NCI-H1417 treated with DMSO at 0.1 percent for 48 hours (cell line): Measurements from ENCODE around the gene PPP1R3F.

Source experiments
- DNase-seq: peaks from one replicate; lab custom pipeline; 2025; lab: John Stamatoyannopoulos, UW

The PPP1R3F gene, protein sequence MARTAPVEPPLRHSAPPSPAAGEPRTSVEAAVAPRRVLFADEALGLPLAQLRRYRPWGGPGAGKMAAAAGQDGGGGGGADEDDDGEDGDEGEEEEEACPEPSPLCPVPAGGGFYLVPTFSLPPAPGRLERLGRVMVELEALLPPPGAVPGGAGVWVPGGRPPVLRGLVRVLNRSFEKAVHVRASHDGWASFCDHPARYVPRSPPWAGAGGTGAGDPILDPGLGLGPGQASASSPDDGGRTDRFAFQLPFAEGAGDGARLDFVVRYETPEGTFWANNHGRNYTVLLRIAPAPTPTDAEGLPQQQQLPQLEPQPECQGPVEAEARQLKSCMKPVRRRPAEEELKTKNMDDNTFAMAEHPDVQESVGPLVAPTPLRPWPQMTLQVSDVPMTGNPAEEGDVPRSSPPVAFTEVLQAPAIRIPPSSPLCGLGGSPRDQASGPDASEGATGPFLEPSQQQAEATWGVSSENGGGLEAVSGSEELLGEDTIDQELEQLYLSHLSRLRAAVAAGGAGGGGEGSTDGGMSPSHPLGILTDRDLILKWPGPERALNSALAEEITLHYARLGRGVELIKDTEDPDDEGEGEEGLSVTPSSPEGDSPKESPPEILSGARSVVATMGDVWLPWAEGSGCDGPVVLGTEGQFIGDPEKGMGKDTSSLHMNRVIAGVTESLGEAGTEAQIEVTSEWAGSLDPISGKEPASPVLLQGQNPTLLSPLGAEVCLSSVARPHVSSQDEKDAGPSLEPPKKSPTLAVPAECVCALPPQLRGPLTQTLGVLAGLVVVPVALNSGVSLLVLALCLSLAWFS

DNA sequence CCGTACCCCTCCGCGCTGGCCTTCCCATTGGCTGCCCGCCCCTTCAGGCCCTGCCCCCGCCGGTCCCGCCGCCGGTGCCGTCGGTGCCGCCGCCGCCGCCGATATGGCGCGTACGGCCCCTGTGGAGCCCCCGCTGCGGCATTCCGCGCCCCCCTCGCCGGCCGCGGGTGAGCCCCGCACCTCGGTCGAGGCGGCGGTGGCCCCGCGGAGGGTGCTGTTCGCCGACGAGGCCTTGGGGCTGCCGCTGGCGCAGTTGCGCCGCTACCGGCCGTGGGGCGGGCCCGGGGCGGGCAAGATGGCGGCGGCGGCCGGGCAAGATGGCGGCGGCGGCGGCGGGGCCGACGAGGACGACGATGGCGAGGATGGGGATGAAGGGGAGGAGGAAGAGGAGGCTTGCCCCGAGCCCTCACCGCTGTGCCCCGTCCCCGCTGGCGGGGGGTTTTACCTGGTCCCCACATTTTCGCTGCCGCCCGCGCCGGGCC is at the start of gene PPP1R3F:
PPP1R3F (plus strand) TSS at position 27 of the 482 bp plus-strand sequence; CDS start at position 104, 77 bp downstream.
- no peak for DNase-seq

DNA sequence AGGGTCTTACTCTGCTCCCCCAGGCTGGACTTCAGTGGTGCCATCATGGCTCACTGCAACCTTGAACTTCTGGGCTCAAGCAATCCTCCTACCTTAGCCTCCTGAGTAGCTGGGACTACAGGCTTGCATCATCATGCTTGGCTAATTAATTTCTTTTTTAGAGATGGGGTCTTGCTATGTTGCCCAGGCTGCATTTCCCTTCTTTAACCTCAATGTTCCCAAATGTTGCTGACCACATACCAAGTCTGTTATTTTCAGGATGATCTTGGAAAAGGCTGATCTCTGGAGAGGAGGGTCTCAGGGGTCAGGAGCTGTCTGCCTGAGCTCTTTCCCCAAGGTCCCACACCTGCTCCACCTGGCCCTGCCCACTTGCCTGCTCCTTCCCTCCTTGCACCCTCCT is 49.5 kb upstream of the PPP1R3F start:
- no peak for DNase-seq

DNA sequence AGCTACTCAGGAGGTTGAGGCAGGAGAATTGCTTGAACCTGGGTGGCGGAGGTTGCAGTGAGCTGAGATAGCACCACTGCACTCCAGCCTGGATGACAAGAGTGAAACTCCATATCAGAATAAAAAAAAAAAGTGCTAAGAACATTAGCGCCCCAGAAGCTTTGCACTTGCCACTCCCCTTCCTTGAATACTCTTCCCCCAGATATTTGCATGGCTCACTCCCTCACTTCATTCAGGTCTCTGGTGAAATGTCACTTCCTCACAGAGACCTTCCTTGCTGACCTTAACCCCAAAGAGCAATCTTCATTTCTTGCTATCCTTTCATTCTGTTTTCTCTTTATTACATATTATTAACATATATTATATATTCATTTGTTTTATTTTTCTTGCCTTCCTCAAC is 47.7 kb upstream of the PPP1R3F start:
- no peak for DNase-seq

DNA sequence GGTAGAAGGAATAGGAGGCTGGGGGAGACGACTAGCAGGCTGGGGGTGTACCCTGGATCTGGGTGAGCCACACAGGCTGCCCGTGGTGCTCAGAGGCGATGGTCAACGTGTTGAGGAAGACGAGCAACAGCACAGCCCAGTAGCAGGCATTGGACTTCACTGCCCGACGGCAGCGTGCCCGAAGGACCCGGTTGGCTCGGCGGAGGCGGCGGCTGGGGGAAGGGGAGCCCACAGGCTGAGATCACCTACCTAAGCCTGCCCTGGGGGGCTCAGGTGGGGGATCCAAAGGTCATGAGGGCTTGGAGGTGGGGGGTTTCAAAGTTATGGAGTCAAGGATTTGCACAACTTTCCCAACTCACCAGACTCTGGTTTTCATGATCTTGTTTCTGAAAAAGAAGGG is 43.7 kb upstream of the PPP1R3F start:
- DNase-seq, result no peak

DNA sequence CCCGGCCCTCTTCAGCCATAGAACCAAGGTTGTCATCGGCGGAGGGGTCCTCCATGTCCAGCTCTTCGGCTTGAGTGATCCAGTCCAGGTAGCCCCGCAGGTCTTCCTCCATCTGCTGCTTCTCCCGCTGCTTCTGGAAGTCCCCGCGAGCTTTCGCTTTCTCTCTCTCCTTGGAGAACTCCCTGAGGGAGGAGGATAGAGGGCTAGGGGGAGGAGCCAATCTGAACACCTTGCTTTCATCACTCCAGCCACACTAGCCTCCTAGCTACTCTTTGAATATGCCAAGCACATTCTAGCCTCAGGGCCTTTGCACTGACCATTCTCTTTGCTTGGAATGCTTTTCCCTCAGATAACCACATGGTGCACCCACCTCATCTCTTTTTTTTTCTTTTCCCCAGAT is 42.6 kb upstream of the PPP1R3F start:
- no peak for DNase-seq

DNA sequence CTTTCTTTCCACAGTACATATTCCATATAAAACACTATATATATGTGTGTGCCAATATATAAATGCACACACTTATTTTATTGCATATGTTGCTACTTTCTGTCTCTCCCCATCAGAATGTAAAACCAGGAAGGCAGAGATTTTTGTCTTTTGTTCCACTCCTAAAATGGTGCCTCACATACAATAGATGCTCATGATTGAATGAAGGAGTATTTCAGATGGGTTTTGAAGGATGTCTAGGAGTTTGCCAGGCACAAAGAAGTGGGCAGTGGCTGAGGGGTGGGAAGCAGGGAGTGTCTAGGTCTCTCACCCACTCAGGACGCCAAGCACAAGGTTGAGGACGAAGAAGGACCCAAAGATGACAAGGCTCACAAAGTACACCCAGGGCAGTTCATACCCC is 41.9 kb upstream of the PPP1R3F start:
- DNase-seq, result no peak

DNA sequence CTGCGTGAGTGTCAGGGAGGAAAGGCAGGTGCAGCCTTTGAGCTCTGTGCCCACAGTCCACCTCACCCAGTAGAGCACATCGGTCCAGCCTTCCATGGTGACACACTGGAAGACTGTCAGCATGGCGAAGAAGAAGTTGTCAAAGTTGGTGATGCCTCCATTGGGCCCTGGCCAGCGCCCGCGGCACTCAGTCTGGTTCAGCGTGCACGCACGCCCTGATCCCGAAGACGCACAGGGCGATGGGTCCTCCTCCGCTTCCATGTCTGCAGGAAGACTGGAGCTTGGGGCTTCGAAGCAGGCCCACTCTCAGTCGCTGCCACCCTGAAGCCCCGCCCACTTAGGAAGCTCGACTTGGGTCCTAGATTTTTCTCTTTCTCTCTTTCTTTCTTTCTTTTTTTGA is 41.4 kb upstream of the PPP1R3F start:
- DNase-seq, result no peak

DNA sequence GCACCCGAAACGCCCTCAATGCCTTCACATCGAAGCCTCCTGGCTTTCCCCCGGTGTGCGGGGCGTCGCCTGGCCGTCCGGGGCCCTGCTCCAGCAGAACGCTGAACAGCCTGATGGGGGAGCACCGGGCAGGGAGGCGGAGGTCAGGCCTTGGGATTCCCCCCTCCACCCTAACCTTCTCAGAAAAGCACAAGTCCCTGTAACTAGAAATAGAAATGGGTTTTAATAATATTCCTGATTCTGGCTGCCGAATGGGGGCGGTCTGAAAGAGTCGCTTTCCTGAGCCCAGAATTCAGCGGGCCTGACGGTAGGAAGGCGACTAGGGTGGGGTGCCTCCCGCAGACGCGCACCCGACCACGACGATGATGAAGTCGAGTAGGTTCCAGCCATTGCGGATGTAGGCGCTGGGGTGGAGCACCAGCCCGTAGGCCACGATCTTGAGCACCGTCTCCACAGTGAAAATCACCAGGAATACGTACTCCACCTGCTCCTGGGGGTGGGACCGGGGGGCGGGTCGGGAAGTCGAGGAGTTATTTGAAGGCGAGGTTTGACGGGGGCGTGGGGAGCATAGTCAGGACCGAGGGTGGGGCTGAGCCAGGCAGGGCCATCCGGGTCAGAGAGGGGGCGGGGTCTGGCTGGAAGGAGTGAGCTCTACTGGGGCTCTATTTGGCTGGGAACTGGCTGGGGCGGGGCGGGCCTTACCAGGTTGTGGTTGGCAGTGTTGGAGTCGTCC is 38.9 kb upstream of the PPP1R3F start:
- no peak for DNase-seq

DNA sequence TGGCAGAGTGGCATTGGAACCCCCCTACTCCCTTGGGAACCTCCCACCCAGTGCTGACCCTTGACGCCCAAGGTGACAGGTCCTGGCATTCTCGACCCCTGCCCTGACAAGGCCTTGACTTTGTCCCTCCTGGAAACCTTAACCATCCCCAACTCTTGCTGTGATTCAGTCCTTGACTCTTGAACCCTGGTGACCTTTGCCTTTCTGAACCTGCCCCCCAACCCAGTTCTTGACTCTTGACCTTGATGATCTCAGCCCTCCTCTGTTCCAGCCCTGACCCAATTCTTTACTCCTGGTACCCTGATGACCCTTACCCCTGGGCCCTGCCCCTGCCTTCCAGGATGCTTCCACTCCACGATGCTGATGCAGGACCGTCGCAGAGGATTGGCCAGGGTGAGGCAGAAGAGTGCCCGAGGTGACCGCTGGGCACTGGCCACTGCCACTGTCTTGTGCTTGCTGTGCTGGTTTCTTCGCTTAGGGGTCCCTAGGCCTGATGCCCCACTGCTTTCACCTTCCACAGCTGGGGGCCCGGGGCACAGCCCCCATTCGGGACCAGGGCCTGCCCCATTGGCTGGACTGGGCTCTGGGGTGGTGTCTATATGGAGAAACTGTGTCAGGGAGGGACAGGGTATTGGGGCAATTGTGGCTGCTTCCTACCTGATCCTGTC is 38.1 kb upstream of the PPP1R3F start:
- no peak for DNase-seq

DNA sequence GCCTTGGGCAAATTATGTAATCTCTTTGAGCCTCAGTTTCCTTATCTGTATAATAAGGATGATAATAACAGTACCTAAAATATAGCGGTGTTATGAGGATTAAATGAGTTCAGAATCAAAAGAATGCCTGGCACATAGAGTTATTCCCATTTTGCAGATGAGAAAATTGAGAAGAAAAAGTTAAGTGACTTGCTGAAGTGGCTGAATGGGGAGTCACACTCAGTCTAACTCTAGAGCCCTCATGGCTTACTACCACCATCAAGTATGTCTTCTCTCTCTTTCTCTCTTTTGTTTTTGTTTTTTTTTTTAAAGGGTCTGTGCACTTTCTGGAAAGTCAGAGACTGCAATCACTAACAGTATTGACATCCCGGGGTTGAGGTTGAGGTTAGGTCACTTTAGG is 37.1 kb upstream of the PPP1R3F start:
- DNase-seq, result no peak

DNA sequence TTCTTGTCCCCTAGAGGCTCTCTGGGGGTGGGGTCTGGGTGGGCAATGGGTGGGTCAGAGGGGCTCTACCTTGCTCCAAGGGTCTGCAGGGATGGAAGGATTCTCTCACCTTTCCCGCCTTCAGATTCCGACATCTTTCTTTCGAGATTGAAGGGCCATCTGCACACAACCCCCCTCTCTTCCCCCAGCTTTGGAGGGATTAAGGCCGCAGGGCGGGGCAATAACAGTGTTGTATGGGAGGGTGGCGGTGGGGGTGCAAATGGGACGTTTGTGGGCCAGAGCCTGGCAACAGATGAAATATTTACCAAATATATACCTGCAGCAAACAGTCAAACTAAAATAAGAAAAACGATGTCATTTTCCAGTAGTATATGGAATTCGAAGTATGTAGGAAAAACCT is 36.4 kb upstream of the PPP1R3F start, which contains the start of gene CACNA1F:
CACNA1F (minus strand) TSS at position 165 of the 400 bp plus-strand sequence; CDS start at position 134, 31 bp downstream.
- no peak for DNase-seq

DNA sequence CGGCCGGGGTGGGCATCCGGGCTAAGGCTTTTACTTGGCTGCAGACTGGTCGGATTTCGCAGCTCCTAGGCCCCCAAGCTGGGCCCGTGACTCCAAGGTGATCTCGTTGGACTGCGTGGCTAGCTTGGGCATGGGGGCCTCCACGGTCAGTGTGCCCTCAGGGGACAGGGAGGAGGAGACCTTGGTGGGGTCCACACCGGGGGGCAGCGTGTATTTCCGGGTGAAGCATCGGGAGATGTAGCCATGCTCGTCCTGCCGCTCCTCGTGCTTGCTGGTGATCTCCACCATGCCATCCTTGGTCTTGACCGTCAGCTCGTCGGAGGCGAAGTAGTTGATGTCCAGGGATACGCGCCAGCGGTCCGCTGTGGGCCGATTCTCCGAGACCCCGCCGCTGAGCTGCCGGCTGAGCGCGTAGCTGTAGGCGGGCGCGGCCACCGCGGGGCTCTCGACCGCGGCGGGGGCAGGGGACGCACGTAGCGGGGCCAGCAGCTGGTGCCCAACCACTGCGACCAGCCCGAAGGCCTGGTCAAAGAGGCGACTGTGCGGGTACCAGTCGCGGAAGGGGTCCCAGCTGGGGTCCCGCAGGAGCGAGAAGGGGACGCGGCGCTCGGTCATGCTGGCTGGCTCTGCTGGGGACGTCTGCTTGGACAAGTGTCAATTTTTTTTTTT is 35.6 kb upstream of the PPP1R3F start:
- no peak for DNase-seq

DNA sequence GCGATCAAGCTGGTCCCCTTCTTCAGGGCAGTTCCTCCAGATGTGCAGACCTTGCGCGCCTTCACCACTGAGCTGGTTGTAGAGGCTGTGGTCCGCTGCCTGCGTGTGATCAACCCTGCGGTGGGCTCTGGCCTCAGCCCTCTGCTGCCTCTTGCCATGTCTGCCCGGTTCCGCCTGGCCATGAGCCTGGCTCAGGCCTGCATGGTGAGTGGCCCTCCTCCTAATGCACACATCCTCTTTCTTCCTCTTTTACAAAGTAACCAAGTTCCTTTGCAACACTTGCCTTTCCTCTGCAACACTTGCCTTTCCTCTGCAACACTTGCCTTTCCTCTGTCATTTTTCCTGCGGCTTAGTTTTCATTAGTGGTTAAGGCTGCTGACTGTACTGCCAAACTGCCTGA is 32.5 kb upstream of the PPP1R3F start:
- no peak for DNase-seq

DNA sequence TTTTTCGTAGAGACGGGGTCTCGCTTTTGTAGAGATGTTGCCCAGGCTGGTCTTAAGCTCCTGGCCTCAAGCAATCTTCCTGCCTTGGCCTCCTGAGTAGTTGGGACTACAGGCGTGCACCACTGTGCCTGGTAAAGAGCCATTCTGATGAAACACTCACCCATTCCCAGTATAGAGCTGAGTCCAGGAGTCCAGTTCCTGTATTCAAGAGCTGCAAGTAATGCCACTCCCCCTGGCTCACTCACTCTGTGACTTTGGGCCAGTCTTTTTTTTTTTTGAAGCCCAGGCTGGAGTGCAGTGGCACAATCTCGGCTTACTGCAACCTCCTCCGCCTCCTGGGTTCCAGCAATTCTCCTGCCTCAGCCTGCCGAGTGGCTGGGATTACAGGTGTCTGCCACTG is 30.9 kb upstream of the PPP1R3F start:
- no peak for DNase-seq

DNA sequence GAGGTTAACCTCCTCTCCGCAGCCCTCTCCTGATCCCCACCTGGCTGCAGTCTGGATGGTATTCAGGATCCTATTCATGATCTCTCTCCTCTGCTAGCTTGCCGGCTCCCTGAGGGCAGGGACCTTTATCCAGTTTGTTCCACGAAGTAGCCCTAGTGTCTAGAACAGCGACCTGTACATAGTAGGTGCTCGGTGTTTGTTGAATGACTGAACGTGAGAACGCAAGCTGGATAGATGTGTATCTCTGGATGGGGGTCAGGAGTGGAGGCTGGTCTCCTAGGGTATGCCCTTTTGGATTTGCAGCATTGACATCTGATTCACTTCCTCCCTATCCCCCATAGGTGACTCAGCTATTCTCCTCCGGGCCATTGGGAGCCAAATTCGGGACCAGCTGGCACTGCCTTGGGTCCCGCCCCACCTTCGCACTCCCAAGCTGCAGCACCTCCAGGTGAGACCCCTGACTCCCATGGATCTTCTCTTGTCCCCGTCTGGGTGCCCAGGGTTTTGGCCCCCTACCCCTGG is 27.0 kb upstream of the PPP1R3F start:
- no peak for DNase-seq

DNA sequence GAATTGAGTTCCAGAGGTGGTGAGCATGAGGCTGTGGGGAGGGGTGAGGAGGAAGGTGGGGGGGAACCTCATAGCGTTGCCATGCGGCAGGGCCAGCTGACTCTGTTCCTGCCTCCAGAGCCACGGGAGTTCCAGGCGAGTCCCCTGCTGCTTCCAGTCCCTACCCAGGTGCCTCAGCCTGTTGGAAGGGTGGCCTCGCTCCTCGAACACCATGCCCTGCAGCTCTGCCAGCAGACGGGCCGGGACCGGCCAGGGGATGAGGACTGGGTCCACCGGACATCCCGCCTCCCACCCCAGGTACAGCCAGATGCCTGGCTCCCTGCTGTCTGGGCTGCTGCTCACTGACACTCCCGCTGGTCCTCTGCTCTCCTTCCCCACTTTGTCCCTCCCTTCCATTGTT is 26.4 kb upstream of the PPP1R3F start:
- DNase-seq, result no peak

DNA sequence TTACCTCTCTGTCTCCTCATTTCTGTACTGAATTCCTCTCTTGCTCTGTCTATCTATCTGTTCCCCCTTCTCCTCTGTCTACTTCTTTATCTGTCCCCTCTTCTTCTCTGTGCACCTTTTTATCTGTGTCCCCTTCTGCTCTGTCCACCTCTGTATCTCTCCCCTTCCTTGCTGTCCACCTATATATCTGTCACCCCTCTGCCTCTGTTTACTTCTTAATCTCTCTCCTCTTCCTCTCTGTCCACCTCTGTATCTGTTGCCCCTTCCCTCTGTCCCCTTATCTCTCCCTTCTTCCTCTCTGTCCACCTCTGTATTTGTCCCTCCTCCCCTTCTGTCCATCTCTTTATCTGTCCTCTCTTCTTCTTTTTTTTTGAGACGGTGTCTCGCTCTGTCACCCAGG is 25.4 kb upstream of the PPP1R3F start:
- no peak for DNase-seq

DNA sequence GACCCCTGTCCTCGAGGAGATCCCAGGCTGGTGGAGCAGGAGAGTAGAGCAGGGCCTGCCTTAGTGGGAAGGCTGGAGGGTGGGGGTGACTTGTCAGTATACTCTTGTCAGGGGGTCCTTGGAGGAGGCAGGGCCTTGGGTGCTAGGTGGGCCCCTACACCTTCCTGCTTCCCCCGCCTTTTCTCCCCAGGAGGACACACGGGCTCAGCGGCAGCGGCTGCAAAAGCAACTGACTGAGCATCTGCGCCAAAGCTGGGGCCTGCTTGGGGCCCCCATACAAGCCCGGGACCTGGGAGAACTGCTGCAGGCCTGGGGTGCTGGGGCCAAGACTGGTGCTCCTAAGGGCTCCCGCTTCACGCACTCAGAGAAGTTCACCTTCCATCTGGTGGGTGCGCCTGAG is 23.1 kb upstream of the PPP1R3F start:
- no peak for DNase-seq

DNA sequence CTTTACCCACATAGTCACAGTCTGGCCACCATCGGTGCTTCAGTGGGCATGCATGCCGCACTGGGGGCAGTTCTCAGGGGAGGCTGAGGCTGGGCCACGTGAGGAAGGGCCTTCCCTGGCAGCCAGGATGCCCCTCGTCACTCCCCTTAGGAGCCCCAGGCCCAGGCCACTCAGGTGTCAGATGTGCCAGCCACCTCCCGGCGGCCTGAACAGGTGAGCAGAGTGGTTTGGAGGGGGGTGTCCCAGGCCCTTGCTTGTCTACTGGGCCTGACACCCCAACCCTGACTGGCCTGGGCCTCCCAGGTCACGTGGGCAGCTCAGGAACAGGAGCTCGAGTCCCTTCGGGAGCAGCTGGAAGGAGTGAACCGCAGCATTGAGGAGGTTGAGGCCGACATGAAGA is 22.2 kb upstream of the PPP1R3F start:
- no peak for DNase-seq

DNA sequence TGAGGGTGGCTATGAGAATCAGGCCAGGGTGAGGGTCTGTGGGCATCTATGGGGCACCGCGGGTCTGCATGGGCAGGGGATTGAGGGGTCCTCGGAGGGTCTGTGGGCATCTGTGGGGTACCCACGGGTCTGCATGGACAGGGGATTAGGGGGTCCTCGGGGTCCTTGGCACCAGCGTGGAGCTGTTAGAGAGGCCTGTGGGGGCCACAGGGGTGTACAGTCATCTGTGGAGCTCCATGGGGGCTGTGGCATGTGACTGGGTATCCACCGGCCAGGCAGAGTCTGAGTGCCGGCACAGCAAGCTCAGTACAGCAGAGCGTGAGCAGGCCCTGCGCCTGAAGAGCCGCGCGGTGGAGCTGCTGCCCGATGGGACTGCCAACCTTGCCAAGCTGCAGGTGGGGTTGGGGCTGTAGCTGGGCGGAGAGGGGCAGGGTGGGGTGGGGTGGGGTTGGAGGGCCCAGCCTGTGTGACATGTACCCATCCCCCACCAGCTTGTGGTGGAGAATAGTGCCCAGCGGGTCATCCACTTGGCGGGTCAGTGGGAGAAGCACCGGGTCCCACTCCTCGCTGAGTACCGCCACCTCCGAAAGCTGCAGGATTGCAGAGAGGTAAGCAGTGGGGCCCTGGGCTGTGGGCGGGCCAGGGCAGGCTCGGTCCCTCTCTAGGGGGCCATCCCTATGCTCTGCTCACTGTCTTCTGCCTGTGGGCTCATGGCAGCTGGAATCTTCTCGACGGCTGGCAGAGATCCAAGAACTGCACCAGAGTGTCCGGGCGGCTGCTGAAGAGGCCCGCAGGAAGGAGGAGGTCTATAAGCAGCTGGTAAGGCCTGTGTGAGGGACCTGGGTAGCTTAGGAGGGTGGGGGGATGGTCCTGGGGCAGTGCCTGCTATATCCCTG is 21.4 kb upstream of the PPP1R3F start:
- DNase-seq, result no peak
